ENCODE measurements around the gene RSBN1L. TPM values are rescaled to one million over a fixed set of nuclear protein-coding genes. Genes with fewer than 3 reads are reported as not detected.
A peak's percentile ranks its signal among the peaks of the same experiment; 100 is the strongest.
"Not testable (repeated sequence)": the region's sequence is repeated elsewhere in the genome, so short reads cannot be mapped to it uniquely, and the experiment has no call there.

The RSBN1L gene
- total RNA-seq, result 14.3 TPM

DNA sequence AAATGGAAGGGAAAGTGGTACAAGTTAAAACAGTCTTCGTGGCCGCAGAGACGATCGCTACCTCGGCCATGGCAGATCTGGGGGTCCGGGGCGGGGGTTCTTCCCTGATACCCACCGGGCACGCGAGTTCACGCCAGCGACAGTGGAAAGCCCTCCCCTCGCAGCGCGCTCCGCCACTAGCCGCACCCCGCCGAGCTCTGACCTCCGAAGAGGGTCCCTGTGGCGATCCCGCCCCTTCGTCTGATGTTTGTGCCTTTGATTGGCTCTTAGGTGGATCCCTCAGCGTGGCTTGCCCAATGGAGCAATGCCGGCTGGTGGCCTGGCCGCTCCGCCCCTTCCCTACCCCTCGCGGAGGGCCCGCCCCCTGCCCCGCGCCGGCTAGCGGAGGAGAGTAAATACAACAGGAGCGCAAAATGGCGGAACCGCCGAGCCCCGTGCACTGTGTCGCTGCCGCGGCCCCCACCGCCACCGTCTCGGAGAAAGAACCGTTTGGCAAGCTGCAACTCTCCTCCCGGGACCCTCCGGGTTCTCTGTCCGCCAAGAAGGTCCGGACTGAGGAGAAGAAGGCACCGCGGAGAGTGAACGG, at the start of gene RSBN1L:
TSS of gene RSBN1L (plus strand) at position 403 of the 586 bp plus-strand sequence. CDS start at position 414, 11 bp downstream.
- Histone ChIP-seq H3K9me3 (ENCODE audit: low read depth, low read length) (no peaks in the 10 kb centered on the region), H3K4me1 (ENCODE audit: insufficient read depth, low read length) (peaks cover 44% of the 10 kb centered on the region), H3K4me3 (ENCODE audit: low read length) (peak within 1 kb of the TSS; percentile 100), H3K27me3 (ENCODE audit: insufficient read depth, low read length) (no peaks in the 10 kb centered on the region)

DNA sequence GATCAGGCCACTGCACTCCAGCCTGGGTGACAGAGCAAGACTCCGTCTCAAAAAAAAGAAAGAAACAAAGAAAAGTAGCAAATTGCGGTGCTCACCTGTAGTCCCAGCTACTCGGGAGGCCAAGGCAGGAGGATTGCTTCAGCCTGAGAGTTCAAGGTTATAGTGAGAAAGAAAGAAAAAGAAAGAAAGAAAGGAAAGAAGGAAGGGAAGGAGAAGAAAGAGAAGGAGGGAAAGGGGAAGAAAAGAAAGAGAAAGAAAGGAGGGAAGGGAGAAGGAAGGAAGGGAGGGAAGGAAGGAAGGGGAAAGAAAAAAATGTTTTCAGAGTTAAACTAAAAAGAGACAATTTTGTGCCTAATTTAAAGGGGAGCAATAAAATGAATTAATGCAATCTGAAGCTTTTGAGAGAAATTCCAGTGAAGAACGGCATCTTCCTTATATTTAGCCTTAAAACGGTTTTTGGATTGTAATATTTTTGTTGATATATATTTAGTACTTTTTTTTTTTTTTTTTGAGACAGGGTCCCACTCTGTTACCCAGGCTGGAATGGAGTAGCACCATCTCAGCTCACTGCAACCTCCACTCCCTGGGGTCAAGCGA, 47.4 kb upstream of the RSBN1L start:
- H3K27me3 ChIP-seq (ENCODE audit: insufficient read depth, low read length), result no peaks in the 10 kb centered on the region
- no peak overlapping the region for H3K4me3 ChIP-seq (ENCODE audit: low read length)
- H3K4me1 ChIP-seq (ENCODE audit: insufficient read depth, low read length), result no peaks in the 10 kb centered on the region
- no peaks in the 10 kb centered on the region for H3K9me3 ChIP-seq (ENCODE audit: low read depth, low read length)

DNA sequence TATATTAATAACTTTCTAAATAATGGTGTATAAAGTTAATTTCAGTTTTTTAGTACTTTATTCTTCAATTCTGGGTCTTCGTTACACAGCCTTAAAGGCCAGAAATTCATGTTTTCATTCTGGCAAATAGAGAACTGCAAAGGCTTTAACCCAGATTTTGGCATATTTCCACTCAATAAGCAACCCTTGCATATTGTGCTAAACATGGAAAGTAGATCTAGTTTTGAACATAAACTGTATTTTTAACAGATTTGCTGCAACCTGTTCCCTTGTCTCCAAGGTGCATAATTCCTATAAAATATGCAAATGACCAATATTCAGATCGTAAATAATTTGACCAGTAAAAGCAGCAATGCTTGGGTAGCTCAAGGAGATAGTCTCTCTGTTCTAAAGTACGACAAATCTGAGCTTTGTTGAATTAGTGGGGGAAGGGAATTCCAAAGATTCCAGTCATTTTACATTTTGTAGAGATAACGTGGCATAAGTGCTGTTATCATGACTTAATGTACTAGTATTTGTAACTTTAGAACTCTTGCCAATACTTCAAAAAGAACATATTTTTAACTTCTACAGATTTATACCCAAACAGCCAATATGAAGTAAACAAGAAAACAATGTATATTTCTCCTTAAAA, 46.4 kb upstream of the RSBN1L start:
- Histone ChIP-seq H3K9me3 (ENCODE audit: low read depth, low read length) (no peaks in the 10 kb centered on the region), H3K4me3 (ENCODE audit: low read length) (no peak overlapping the region), H3K27me3 (ENCODE audit: insufficient read depth, low read length) (no peaks in the 10 kb centered on the region), H3K4me1 (ENCODE audit: insufficient read depth, low read length) (no peaks in the 10 kb centered on the region)

DNA sequence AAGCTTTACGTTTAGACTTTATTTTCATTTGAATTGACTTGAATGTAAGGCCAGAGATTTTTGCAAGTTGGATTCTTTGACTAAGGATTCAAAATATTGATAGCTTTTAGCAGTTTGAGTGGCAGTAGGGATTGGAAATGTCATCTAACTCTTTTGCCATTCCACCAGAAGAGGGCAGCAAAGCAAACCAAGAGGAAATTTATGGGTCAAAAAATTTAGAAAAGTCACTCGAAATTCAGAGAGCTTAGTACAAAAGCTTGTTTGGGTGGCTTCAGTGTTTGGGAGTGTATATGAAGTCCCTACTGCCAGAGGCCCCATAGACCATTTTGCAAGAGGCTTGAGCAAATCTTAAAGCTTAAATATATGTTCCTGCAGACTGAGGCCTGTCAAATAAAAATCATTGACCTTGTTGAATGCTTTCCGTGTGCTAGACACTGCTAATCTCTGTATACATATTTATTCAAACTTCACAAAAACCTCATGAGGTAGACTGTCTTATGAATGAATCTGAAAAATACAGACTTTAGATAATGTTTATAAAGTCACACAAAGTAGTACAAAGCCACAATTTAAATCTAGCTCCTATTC, 44.6 kb upstream of the RSBN1L start:
- H3K4me3 ChIP-seq (ENCODE audit: low read length), result no peak overlapping the region

DNA sequence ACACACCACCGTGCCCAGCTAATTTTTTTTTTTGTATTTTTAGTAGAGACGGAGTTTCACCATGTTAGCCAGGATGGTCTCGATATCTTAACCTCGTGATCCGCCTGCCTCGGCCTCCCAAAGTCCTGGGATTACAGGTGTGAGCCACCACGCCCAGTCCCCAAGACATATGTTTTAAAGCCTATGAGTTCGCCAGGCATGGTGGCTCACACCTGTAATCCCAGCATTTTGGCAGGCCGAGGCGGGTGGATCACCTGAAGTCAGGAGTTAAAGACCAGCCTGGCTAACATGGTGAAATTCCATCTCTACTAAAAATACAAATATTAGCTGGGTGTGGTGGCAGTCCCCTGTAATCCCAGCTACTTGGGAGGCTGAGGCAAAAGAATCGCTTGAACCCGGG, 43.4 kb upstream of the RSBN1L start:
- not testable (repeated sequence) for H3K27me3 ChIP-seq (ENCODE audit: insufficient read depth, low read length); H3K4me3 ChIP-seq (ENCODE audit: low read length); H3K4me1 ChIP-seq (ENCODE audit: insufficient read depth, low read length); H3K9me3 ChIP-seq (ENCODE audit: low read depth, low read length)

More for the DNA sequence above, 44.6 kb upstream of the RSBN1L start:
- no peaks in the 10 kb centered on the region for H3K4me1 ChIP-seq (ENCODE audit: insufficient read depth, low read length)
- H3K27me3 ChIP-seq (ENCODE audit: insufficient read depth, low read length), result no peaks in the 10 kb centered on the region
- no peaks in the 10 kb centered on the region for H3K9me3 ChIP-seq (ENCODE audit: low read depth, low read length)

DNA sequence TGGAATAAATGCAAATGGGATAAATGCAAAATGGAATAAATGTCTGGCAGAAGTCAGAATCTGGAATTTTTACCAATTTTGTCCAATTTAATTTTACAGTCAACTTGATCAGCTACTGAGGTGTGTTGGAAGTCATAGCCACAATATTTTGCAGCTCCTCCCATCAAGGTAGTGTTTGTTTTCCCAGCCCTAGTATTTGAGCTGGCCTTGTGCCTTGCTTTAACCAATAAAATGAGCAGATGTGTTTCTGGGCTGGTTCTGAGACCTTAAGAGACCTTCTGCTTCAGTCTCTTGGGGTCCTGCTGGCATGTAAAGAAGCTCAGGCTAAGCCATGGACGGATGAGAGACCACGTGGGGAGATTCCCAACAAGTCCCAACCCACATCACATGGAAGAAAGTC, 42.7 kb upstream of the RSBN1L start:
- Histone ChIP-seq H3K4me1 (ENCODE audit: insufficient read depth, low read length) (no peaks in the 10 kb centered on the region), H3K27me3 (ENCODE audit: insufficient read depth, low read length) (no peaks in the 10 kb centered on the region), H3K9me3 (ENCODE audit: low read depth, low read length) (no peaks in the 10 kb centered on the region), H3K4me3 (ENCODE audit: low read length) (no peak overlapping the region)

DNA sequence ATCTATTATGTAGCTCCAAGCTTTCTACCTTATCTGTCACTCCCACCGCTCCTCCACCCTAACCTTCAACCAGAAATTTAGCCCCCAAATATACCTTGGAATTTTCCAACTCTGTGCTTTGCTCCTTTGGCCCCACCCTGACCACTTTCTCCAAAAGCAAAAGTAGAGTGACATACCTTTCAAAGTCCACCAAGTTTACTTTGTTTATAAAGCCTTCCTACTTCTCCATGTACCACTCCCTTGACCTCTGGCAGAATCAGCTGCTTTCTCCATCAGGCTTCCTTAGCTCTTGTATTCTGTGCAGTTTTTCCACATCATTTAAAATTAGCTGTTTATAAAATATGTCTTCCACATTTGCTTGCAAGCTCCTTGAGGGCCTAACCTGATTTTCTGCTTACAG, 40.9 kb upstream of the RSBN1L start:
- H3K9me3 ChIP-seq (ENCODE audit: low read depth, low read length), result no peaks in the 10 kb centered on the region
- H3K4me3 ChIP-seq (ENCODE audit: low read length), result no peak overlapping the region
- no peaks in the 10 kb centered on the region for H3K4me1 ChIP-seq (ENCODE audit: insufficient read depth, low read length)
- no peaks in the 10 kb centered on the region for H3K27me3 ChIP-seq (ENCODE audit: insufficient read depth, low read length)

- Histone ChIP-seq H3K4me3 (ENCODE audit: low read length) (no peak overlapping the region), H3K4me1 (ENCODE audit: insufficient read depth, low read length) (no peaks in the 10 kb centered on the region), H3K27me3 (ENCODE audit: insufficient read depth, low read length) (no peaks in the 10 kb centered on the region), H3K9me3 (ENCODE audit: low read depth, low read length) (no peaks in the 10 kb centered on the region)
These were observed 40.3 kb upstream of the RSBN1L start for GRCh38 chr7:77655836-77656455.

DNA sequence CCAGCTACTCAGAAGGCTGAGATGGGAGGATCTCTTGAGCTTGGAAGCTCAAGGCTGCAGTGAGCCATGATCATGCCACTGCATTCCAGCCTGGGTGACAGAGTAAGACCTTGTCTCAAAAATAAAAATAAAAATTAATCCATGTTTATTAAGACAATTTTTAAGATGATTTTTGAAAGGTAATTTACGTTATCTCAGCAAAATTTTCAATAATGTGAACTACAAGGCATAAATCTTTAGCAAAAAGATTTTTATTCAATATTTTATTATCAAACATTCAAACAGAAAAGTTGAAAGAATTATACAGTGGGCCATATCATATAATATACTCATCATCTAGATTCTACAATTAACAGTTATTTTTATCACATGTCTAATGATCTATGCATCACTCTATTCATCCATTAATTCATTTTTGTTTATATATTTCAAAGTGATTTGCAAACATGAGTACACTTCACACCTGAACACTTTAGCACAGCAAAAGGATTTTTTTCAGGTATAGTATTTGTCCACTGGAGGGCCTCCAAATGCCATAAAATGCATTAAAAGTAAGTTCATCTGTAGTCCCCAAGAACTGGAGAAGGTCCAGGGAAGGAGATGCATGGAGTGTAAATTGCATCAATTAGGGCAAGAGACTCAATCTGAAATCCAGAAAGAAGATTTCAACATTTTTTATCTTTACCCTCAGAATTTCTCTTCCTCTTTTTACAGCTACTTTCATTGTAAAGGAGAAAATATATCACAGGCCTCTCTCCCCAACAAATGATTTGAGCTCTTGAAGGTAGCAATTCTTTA, 38.6 kb upstream of the RSBN1L start:
- no peaks in the 10 kb centered on the region for H3K27me3 ChIP-seq (ENCODE audit: insufficient read depth, low read length)
- peaks cover 9% of the 10 kb centered on the region for H3K4me1 ChIP-seq (ENCODE audit: insufficient read depth, low read length)
- H3K4me3 ChIP-seq (ENCODE audit: low read length), result no peak overlapping the region
- H3K9me3 ChIP-seq (ENCODE audit: low read depth, low read length), result no peaks in the 10 kb centered on the region

DNA sequence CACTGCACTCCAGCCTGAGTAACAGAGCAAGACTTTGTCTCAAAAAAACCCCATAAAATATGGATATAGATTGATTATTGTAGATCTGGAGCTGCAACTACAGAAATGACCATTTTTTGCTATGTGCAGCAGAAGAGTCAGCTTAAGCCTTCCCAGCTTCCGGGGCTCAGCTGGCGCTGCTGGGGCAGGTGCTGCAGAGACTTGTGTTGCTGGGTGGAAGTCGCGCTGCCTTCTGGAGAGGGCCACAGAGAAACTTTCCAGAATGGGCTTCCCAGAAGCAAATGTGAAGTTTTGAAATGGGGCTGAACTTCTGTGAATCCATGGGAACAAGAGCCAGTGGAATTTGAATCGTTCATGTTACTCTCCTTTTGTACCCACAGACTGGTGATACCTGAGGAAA, 37.3 kb upstream of the RSBN1L start:
- Histone ChIP-seq H3K9me3 (ENCODE audit: low read depth, low read length) (no peaks in the 10 kb centered on the region), H3K27me3 (ENCODE audit: insufficient read depth, low read length) (no peaks in the 10 kb centered on the region), H3K4me1 (ENCODE audit: insufficient read depth, low read length) (peaks cover 9% of the 10 kb centered on the region), H3K4me3 (ENCODE audit: low read length) (no peak overlapping the region)

DNA sequence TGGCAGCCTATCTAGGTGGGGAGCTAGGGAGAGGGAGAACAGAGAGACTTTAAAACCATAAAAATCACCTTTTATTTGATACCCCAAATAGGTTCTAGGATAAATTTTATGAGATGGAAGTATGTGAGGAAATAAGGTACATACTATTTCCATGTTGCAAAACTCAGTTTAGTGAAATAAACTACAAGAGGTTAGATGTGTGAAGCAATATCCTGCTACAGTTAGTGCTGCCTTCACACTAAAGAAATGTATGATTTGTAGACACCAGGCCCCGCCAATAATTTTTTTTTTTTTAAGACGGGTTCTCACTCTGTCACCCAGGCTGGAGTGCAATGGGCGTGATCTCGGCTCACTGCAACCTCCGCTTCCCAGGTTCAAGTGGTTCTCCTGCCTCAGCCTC, 34.4 kb upstream of the RSBN1L start:
- no peaks in the 10 kb centered on the region for H3K9me3 ChIP-seq (ENCODE audit: low read depth, low read length)
- no peak overlapping the region for H3K4me3 ChIP-seq (ENCODE audit: low read length)
- peaks cover 9% of the 10 kb centered on the region for H3K4me1 ChIP-seq (ENCODE audit: insufficient read depth, low read length)
- H3K27me3 ChIP-seq (ENCODE audit: insufficient read depth, low read length), result no peaks in the 10 kb centered on the region

DNA sequence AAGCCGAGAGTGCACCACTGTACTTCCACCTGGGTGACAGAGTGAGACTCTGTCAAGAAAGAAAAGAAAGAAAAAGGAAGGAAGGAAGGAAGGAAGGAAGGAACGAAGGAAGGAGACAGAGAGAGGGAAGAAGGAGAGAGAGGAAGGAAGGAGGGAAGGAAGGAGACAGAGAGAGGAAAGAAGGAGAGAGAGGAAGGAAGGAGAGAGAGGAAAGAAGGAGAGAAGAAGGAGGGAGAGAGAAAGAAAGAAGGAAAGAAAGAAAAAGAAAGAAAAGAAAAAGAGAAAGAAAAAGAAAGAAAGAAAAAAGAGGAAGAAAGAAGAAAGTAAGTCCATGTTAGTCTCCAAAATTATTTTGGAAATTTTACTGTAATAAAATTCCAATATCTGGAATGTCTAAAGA, 33.4 kb upstream of the RSBN1L start:
- Histone ChIP-seq H3K9me3 (ENCODE audit: low read depth, low read length) (no peaks in the 10 kb centered on the region), H3K27me3 (ENCODE audit: insufficient read depth, low read length) (no peaks in the 10 kb centered on the region), H3K4me1 (ENCODE audit: insufficient read depth, low read length) (peaks cover 9% of the 10 kb centered on the region), H3K4me3 (ENCODE audit: low read length) (no peak overlapping the region)

GRCh38 chr7:77664715-77665114, 31.5 kb upstream of the RSBN1L start:
- Histone ChIP-seq H3K27me3 (ENCODE audit: insufficient read depth, low read length) (no peaks in the 10 kb centered on the region), H3K4me1 (ENCODE audit: insufficient read depth, low read length) (peaks cover 9% of the 10 kb centered on the region), H3K9me3 (ENCODE audit: low read depth, low read length) (no peaks in the 10 kb centered on the region), H3K4me3 (ENCODE audit: low read length) (no peak overlapping the region)

- H3K4me3 ChIP-seq (ENCODE audit: low read length), result no peak overlapping the region
- peaks cover 9% of the 10 kb centered on the region for H3K4me1 ChIP-seq (ENCODE audit: insufficient read depth, low read length)
- no peaks in the 10 kb centered on the region for H3K27me3 ChIP-seq (ENCODE audit: insufficient read depth, low read length)
- H3K9me3 ChIP-seq (ENCODE audit: low read depth, low read length), result no peaks in the 10 kb centered on the region
These were observed 31.1 kb upstream of the RSBN1L start for GRCh38 chr7:77665161-77665560.
